ENCODE results near the gene NAXE. TPM values are rescaled to one million over a fixed set of nuclear protein-coding genes. Genes with fewer than 3 reads are reported as not detected.

NAXE gene
- total RNA-seq, 1 experiment from 2014 or later, result 96.6 TPM

DNA sequence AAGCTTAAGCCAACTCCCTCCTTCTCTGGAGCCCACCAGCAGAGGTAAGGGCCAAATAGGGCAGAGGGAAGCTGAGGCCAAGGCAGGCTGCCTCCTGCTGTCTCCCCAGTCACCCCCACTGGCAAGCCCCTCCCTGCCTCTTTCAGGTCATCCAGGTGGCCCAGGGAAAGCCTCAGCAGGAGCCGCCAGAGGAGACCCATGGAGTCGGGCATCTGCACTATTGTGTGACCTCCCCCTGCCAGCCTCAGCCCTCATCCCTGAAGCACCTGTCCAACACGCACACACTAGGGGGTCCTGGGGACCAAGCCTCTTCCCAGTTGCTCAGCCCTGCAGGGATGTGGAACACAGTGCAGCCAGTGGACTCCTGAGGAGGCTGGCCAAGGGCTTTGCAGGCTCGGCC lies 5.3 kb upstream of the NAXE start:
- Histone ChIP-seq H3K79me1 (ENCODE audit: insufficient read depth, low read depth, low read length, poor library complexity, severe bottlenecking) (no peaks in the 10 kb centered on the region), H3K9me3 (ENCODE audit: control insufficient read depth, low read depth, low read length) (no peaks in the 10 kb centered on the region), H3K4me1 (ENCODE audit: insufficient read depth, low read length) (no peaks in the 10 kb centered on the region; the same call in 1 of the 2 replicates), H3K79me2 (ENCODE audit: insufficient read depth, low read length) (no peaks in the 10 kb centered on the region), H2BK5ac (ENCODE audit: insufficient read length, low read length) (no peak overlapping the region), H2BK20ac (ENCODE audit: low read depth, low read length, poor library complexity, severe bottlenecking) (no peak overlapping the region), H3K14ac (ENCODE audit: insufficient read depth, low read length) (no peak overlapping the region), H3K4ac (ENCODE audit: low read depth, low read length) (no peak overlapping the region), H4K91ac (ENCODE audit: insufficient read length, low read depth, low read length) (no peak overlapping the region), H3K18ac (ENCODE audit: insufficient read length, low read depth, low read length) (no peak overlapping the region), H2AK5ac (ENCODE audit: insufficient read length, low read length) (no peak overlapping the region), H3T11ph (ENCODE audit: low read length) (no peak overlapping the region), H2BK12ac (ENCODE audit: insufficient read length, low read depth, low read length) (no peak overlapping the region), H3K23ac (ENCODE audit: insufficient read length, low read depth, low read length) (no peak overlapping the region), H2AFZ (ENCODE audit: low read length) (no peak overlapping the region), H3K27ac (ENCODE audit: insufficient read length, low read depth, low read length) (no peak overlapping the region), H2BK15ac (ENCODE audit: low read depth, low read length) (no peak overlapping the region), H4K8ac (replicated peaks; ENCODE audit: insufficient read length, low read depth, low read length) (no peak overlapping the region), H3K27me3 (ENCODE audit: insufficient read depth, low read length) (no peaks in the 10 kb centered on the region; the same call in 1 of the 2 replicates), H3K9ac (ENCODE audit: extremely low read depth, insufficient read length, low read length) (no peak overlapping the region), H3K56ac (ENCODE audit: insufficient read length, low read depth, low read length) (no peak overlapping the region), H3K4me2 (ENCODE audit: insufficient read depth, insufficient read length, low read length) (no peak overlapping the region), H2BK120ac (ENCODE audit: low read depth, low read length, poor library complexity, severe bottlenecking) (no peak overlapping the region), H4K5ac (ENCODE audit: insufficient read length, low read depth, low read length) (no peak overlapping the region), H3K23me2 (ENCODE audit: insufficient read length, low read depth, low read length, poor library complexity, severe bottlenecking) (peaks cover 2% of the 10 kb centered on the region), H4K20me1 (ENCODE audit: control insufficient read depth, insufficient read depth, insufficient read length) (no peaks in the 10 kb centered on the region)
- no peak overlapping the region for H3K4me3 Mint-ChIP-seq
- H3K27ac Mint-ChIP-seq, result no peak overlapping the region
- no peak for DNase-seq
- whole genome bisulfite sequencing (ENCODE audit: extremely low coverage, insufficient read length, low lambda C conversion rate), result no CpG with 5 or more reads among the region's 4 CpGs
- TF ChIP-seq, protein P1, sequence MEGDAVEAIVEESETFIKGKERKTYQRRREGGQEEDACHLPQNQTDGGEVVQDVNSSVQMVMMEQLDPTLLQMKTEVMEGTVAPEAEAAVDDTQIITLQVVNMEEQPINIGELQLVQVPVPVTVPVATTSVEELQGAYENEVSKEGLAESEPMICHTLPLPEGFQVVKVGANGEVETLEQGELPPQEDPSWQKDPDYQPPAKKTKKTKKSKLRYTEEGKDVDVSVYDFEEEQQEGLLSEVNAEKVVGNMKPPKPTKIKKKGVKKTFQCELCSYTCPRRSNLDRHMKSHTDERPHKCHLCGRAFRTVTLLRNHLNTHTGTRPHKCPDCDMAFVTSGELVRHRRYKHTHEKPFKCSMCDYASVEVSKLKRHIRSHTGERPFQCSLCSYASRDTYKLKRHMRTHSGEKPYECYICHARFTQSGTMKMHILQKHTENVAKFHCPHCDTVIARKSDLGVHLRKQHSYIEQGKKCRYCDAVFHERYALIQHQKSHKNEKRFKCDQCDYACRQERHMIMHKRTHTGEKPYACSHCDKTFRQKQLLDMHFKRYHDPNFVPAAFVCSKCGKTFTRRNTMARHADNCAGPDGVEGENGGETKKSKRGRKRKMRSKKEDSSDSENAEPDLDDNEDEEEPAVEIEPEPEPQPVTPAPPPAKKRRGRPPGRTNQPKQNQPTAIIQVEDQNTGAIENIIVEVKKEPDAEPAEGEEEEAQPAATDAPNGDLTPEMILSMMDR (conservative IDR thresholded peaks at IDR 0.05), result no peak
- 0 out of 2 replicates have a peak, but pooled peaks cover 2% of the 10 kb centered on the region for H3K27me3 Mint-ChIP-seq (ENCODE audit: low read depth)
- H3K4me1 Mint-ChIP-seq, result peaks cover 28% of the 10 kb centered on the region in 2 experiments
- H3K36me3 Mint-ChIP-seq (ENCODE audit: insufficient read depth in 1 of 3, low read depth in 3 of 3), result no peaks in the 10 kb centered on the region
- H3K9me3 Mint-ChIP-seq, result no peaks in the 10 kb centered on the region

Measured in H9 (cell line).